DMS79 (cell line): ENCODE measurements around the gene MYCBPAP.
A peak's percentile ranks its signal among the peaks of the same experiment; 100 is the strongest.

ENCODE experiments used
- DNase-seq: peaks from one replicate; lab custom pipeline; 2025; lab: John Stamatoyannopoulos, UW

Gene MYCBPAP

GRCh38 chr17:50518384-50519023 is 10.3 kb downstream of the MYCBPAP start:
- DNase-seq, result no peak

GRCh38 chr17:50519141-50519834 is 11.0 kb downstream of the MYCBPAP start:
- DNase-seq, result no peak

GRCh38 chr17:50520483-50520882 is 12.2 kb downstream of the MYCBPAP start:
- no peak for DNase-seq

GRCh38 chr17:50521514-50521913 is 13.3 kb downstream of the MYCBPAP start:
- DNase-seq, result no peak

- no peak for DNase-seq
Observed at GRCh38 chr17:50522766-50523165, 14.5 kb downstream of the MYCBPAP start.

- DNase-seq, result no peak
Observed at GRCh38 chr17:50523208-50523607, 15.0 kb downstream of the MYCBPAP start.

- DNase-seq, result no peak
Observed at GRCh38 chr17:50524838-50525237, 16.6 kb downstream of the MYCBPAP start.

GRCh38 chr17:50527155-50527762 is 19.0 kb downstream of the MYCBPAP start:
- no peak for DNase-seq

GRCh38 chr17:50527949-50528474 is 19.8 kb downstream of the MYCBPAP start:
- no peak for DNase-seq

- no peak for DNase-seq
Observed at GRCh38 chr17:50529849-50530248, 21.6 kb downstream of the MYCBPAP start.

GRCh38 chr17:50531428-50532025 is 23.3 kb downstream of the MYCBPAP start:
- DNase-seq, result peak; percentile 78

- DNase-seq, result peak; percentile 55
Observed at GRCh38 chr17:50532452-50533024, 24.3 kb downstream of the MYCBPAP start, which contains the start of gene EPN3. EPN3 (plus strand) TSS chr17:50532735; CDS start chr17:50536557, 3,822 bp downstream.

GRCh38 chr17:50533185-50533584 is 24.9 kb downstream of the MYCBPAP start:
- DNase-seq, result no peak

GRCh38 chr17:50533720-50534148 is 25.5 kb downstream of the MYCBPAP start:
- DNase-seq, result peak; percentile 7

- no peak for DNase-seq
Observed at GRCh38 chr17:50534222-50534978, 26.2 kb downstream of the MYCBPAP start.

- DNase-seq, result no peak
Observed at GRCh38 chr17:50534979-50535326, 26.7 kb downstream of the MYCBPAP start.

GRCh38 chr17:50535407-50535806 is 27.2 kb downstream of the MYCBPAP start:
- no peak for DNase-seq

GRCh38 chr17:50536683-50537646 is 28.7 kb downstream of the MYCBPAP start:
- no peak for DNase-seq

GRCh38 chr17:50537721-50538548 is 29.7 kb downstream of the MYCBPAP start:
- no peak for DNase-seq
